B cell (primary cell): Measurements from ENCODE around the gene ST7L. TPM values are rescaled to one million over a fixed set of nuclear protein-coding genes. Genes with fewer than 3 reads are reported as not detected.

ENCODE experiments used
- ATAC-seq: fragments of 200-7000 bp; cut with Tn5 transposase; one replicate; pipeline ENCODE4 v1.10.0; 2021; ENCODE audit warnings: low read depth, mild to moderate bottlenecking, moderate number of reproducible peaks, moderate library complexity
- CTCF ChIA-PET: fragments of 350-600 bp; sonication (Branson Sonifier 250); formaldehyde crosslinking; loops from one replicate; lab custom pipeline; 2021; ENCODE audit warnings: antibody characterized with exemption, inconsistent platforms; lab: Charles Lee
- POLR2A ChIA-PET: fragments of 350-600 bp; sonication (Branson Sonifier 250); formaldehyde crosslinking; loops from one replicate; lab custom pipeline; 2021; ENCODE audit warnings: antibody characterized with exemption; lab: Charles Lee
- DNase-seq: peaks from one replicate; pipeline ENCODE4 v3.0.0; 2013
- H2AFZ ChIP-seq: 2 replicates; pipeline ENCODE4 v1.6.1; 2012; ENCODE audit warnings: mild to moderate bottlenecking, low read depth, low read length; ENCODE audit not compliant: insufficient read depth, poor library complexity, severe bottlenecking
- H3K27ac ChIP-seq, 2 donors: 1 replicate in 1 of 2; 2 replicates in 1 of 2; pipeline ENCODE4 v1.5.1; 2012 to 2013; ENCODE audit warnings: low read length in 2 of 2, mild to moderate bottlenecking in 2 of 2, moderate library complexity in 1 of 2
- H3K27me3 ChIP-seq, 4 experiments: fragments of 200-600 bp in 1 of 4; sonication (generic) in 1 of 4; replicated peaks in 1 of 4; 1 replicate in 2 of 4; 2 replicates in 2 of 4; pipeline versions ENCODE4 v1.6.1 to v1.7.0; 2013 to 2016; ENCODE audit warnings: low read length in 3 of 4, mild to moderate bottlenecking in 2 of 4, mixed read lengths in 1 of 4, moderate library complexity in 1 of 4; ENCODE audit not compliant: insufficient read depth in 4 of 4, control insufficient read depth in 3 of 4; ENCODE audit errors: control extremely low read depth in 1 of 4
- H3K36me3 ChIP-seq, 2 experiments: replicated peaks in 1 of 2; 1 replicate in 1 of 2; 2 replicates in 1 of 2; pipeline versions ENCODE4 v1.6.1 to v1.7.1; 2013; ENCODE audit warnings: low read length in 1 of 2; ENCODE audit not compliant: insufficient read depth in 2 of 2, control insufficient read depth in 1 of 2; ENCODE audit errors: control extremely low read depth in 1 of 2, extremely low read depth in 1 of 2
- H3K4me1 ChIP-seq, 2 donors: fragments of 200-600 bp in 1 of 2; sonication (generic) in 1 of 2; 1 replicate in 1 of 2; 2 replicates in 1 of 2; pipeline versions ENCODE4 v1.5.1 to v1.6.1; 2013 to 2017; ENCODE audit warnings: low read length in 2 of 2; ENCODE audit not compliant: control insufficient read depth in 2 of 2, insufficient read depth in 2 of 2
- H3K4me2 ChIP-seq: replicated peaks from 2 replicates; pipeline ENCODE3; 2012; ENCODE audit warnings: mild to moderate bottlenecking, low read depth, low read length; ENCODE audit not compliant: poor library complexity, severe bottlenecking
- H3K4me3 ChIP-seq, 5 experiments: fragments of 200-600 bp in 1 of 5; sonication (generic) in 1 of 5; 1 replicate in 3 of 5; 2 replicates in 2 of 5; pipeline versions ENCODE4 v1.5.1 to v1.7.0; 2011 to 2016; ENCODE audit warnings: low read length in 4 of 5, mild to moderate bottlenecking in 4 of 5, low read depth in 2 of 5, control low read depth in 1 of 5, moderate library complexity in 1 of 5; ENCODE audit not compliant: insufficient read depth in 1 of 5; ENCODE audit errors: control extremely low read depth in 1 of 5, extremely low read depth in 1 of 5
- H3K79me2 ChIP-seq: fragments of 200-600 bp; sonication (generic); one replicate; pipeline ENCODE4 v1.6.0; 2016; ENCODE audit warnings: low read length; ENCODE audit not compliant: control insufficient read depth, insufficient read depth
- H3K9ac ChIP-seq: fragments of 200-600 bp; sonication (generic); 2 replicates; pipeline ENCODE4 v1.6.1; 2017; ENCODE audit warnings: mild to moderate bottlenecking, low read length, moderate library complexity
- H3K9me3 ChIP-seq, 3 donors: one replicate each; pipeline versions ENCODE4 v1.6.1 to v1.7.1; 2013; ENCODE audit warnings: low read length in 2 of 3; ENCODE audit not compliant: control insufficient read depth in 2 of 3, insufficient read depth in 1 of 3; ENCODE audit errors: control extremely low read depth in 1 of 3
- H4K20me1 ChIP-seq: 2 replicates; pipeline ENCODE4 v1.6.0; 2012; ENCODE audit warnings: mild to moderate bottlenecking, low read length; ENCODE audit not compliant: insufficient read depth, control insufficient read depth, poor library complexity, severe bottlenecking
- H3K27ac Mint-ChIP-seq: one replicate; pipeline ENCODE4 v1.8.0; 2021; ENCODE audit warnings: mixed read lengths
- H3K27me3 Mint-ChIP-seq: one replicate; pipeline ENCODE4 v1.8.0; 2021; ENCODE audit warnings: mixed read lengths
- H3K4me1 Mint-ChIP-seq: one replicate; pipeline ENCODE4 v1.8.0; 2021; ENCODE audit warnings: mixed read lengths
- H3K4me3 Mint-ChIP-seq: one replicate; pipeline ENCODE4 v1.8.0; 2021; ENCODE audit warnings: mixed read lengths
- H3K9me3 Mint-ChIP-seq: one replicate; pipeline ENCODE4 v1.8.0; 2022; ENCODE audit warnings: mixed read lengths; ENCODE audit not compliant: insufficient read depth
- CTCF ChIP-seq: fragments of 200-600 bp; IDR thresholded peaks from one replicate; pipeline ENCODE4 v1.8.0; 2022; ENCODE audit warnings: antibody characterized with exemption, mild to moderate bottlenecking
- EZH2 ChIP-seq: IDR thresholded peaks from 2 replicates; pipeline ENCODE4 v1.6.1; 2012; ENCODE audit warnings: borderline replicate concordance, low read depth, mild to moderate bottlenecking, moderate library complexity, low read length; ENCODE audit not compliant: insufficient read depth, poor library complexity, severe bottlenecking
- WGBS: methylation state at CpG from one replicate; pipeline ENCODE4 v1.1.5; 2013; ENCODE audit warnings: missing lambda C conversion rate; ENCODE audit not compliant: insufficient coverage; 5-methylcytosine and 5-hydroxymethylcytosine counted together
- intact Hi-C: fragments of 100-400 bp; cut with micrococcal nuclease; formaldehyde crosslinking; loops from one replicate; pipeline ENCODE4 v1.10.0; 2022
- polyA plus RNA-seq: library from polyadenylated mRNA; depleted of rRNA; stranded (reverse); fragments of >200 nt; gene quantifications from 2 replicates; pipeline ENCODE4 v1.2.3, GENCODE V29; 2012
- total RNA-seq, 2 donors: library from RNA; stranded (reverse); fragments of 120-200 nt in 1 of 2; gene quantifications; 1 replicate in 1 of 2; 2 replicates in 1 of 2; pipeline versions ENCODE4 v1.2.3 to v1.2.4, GENCODE V29; 2013 to 2022

The ST7L gene
- total and polyA plus RNA-seq, 2 donors (not counting 1 experiment from before 2014, with no cell fraction given): 13.1 to 16.4 TPM

- no peaks in the 10 kb centered on the region for H3K9me3 Mint-ChIP-seq
- no peak overlapping the region for H3K4me3 ChIP-seq
- peaks cover 76% of the 10 kb centered on the region for H4K20me1 ChIP-seq
- CTCF ChIA-PET: no interaction called here
- H3K9me3 ChIP-seq: no peaks in the 10 kb centered on the region
- H3K27me3 ChIP-seq: no peaks in the 10 kb centered on the region
- no peak for TF ChIP-seq EZH2
- TF ChIP-seq CTCF: no peak
- no peaks in the 10 kb centered on the region for H3K27me3 Mint-ChIP-seq
- peak overlapping the region; percentile 21 for H3K4me2 ChIP-seq
- peak overlapping the region in 1 of 2 donors; percentile 60 for H3K27ac ChIP-seq
- DNase-seq (no peak), ATAC-seq (no peak)
- peaks cover 67% of the 10 kb centered on the region for H3K4me1 Mint-ChIP-seq
- H2AFZ ChIP-seq: no peak overlapping the region
- H3K4me1 ChIP-seq: peaks cover 20 to 53% of the 10 kb centered on the region in 2 donors
- H3K36me3 ChIP-seq: peaks cover 6 to 46% of the 10 kb centered on the region in 2 experiments
- peak overlapping the region; percentile 26 for H3K4me3 Mint-ChIP-seq
- H3K79me2 ChIP-seq: peaks cover 97% of the 10 kb centered on the region
- H3K9ac ChIP-seq: no peak overlapping the region
- intact Hi-C loops: no loop called here
- POLR2A ChIA-PET: interaction anchor here (0.7 kb wide), 1 partner anchor 12 kb away, joined by 3 read pairs; no protein-coding TSS in a partner anchor
- peak overlapping the region; percentile 68 for H3K27ac Mint-ChIP-seq
Measured at GRCh38 chr1:112634367-112634766, 15.4 kb upstream of the ST7L start.

GRCh38 chr1:112633628-112634027 is 14.7 kb upstream of the ST7L start:
- Mint-ChIP-seq H3K27ac (no peak overlapping the region), H3K4me3 (peak overlapping the region; percentile 30), H3K27me3 (no peaks in the 10 kb centered on the region), H3K4me1 (peaks cover 71% of the 10 kb centered on the region), H3K9me3 (no peaks in the 10 kb centered on the region)
- H4K20me1 ChIP-seq: peaks cover 84% of the 10 kb centered on the region
- no peak overlapping the region for H2AFZ ChIP-seq
- H3K4me1 ChIP-seq: peaks cover 24 to 61% of the 10 kb centered on the region in 2 donors
- H3K4me2 ChIP-seq: peak overlapping the region; percentile 2
- H3K9me3 ChIP-seq: no peaks in the 10 kb centered on the region
- TF ChIP-seq CTCF (no peak), EZH2 (no peak)
- POLR2A ChIA-PET: no interaction called here
- H3K27ac ChIP-seq: peak overlapping the region in 1 of 2 donors; percentile 12
- H3K9ac ChIP-seq: no peak overlapping the region
- peaks cover 9 to 52% of the 10 kb centered on the region in 2 experiments for H3K36me3 ChIP-seq
- no peaks in the 10 kb centered on the region for H3K27me3 ChIP-seq
- ATAC-seq (no peak), DNase-seq (no peak)
- intact Hi-C loops: no loop called here
- H3K79me2 ChIP-seq: peaks cover 99% of the 10 kb centered on the region
- H3K4me3 ChIP-seq: no peak overlapping the region
- CTCF ChIA-PET: no interaction called here
- no CpG with 5 or more reads among the region's 2 CpGs for WGBS
